ENCODE results near the gene LRRK1. TPM values are rescaled to one million over a fixed set of nuclear protein-coding genes. Genes with fewer than 3 reads are reported as not detected.

The LRRK1 gene
- polyA plus RNA-seq, 1 of the 3 experiments (the other 2 are of a cell fraction) = 6.9 TPM

DNA sequence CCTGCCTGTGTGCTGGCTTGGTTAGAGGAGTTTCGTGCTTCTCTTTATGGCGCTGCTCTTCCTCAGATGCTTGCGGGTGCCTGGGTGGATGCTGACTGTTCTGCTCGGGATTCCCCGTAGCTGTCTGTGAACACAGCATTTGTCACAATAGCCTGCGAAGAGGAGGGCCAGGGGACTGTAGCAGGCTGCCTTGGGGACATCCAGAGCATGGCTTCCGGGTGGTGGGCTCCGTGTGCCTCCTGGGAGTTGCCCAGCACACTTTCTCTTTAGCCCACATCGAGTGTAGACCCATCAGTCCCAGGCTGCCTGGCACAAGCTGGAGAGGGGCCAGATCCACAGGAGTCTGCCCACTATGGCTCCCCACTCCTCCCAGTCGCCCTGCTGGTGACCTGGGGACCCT, 22.4 kb downstream of the LRRK1 start:
- ChIA-PET CTCF (interaction anchor here (2.8 kb wide), 1 partner anchor 24 kb away, joined by 8 read pairs; no protein-coding TSS in a partner anchor), POLR2A (no interaction called here)
- Histone ChIP-seq H3K4me3 (ENCODE audit: low read depth in 2 of 2, low read length in 1 of 2) (no peak overlapping the region), H2AFZ (ENCODE audit: low read depth) (no peak overlapping the region), H4K20me1 (ENCODE audit: insufficient read depth) (no peaks in the 10 kb centered on the region), H3K9ac (no peak overlapping the region), H3F3A (replicated peaks; ENCODE audit: insufficient read depth) (no peaks in the 10 kb centered on the region), H3K4me2 (no peak overlapping the region), H3K79me2 (ENCODE audit: insufficient read depth) (no peaks in the 10 kb centered on the region), H3K27me3 (ENCODE audit: insufficient read depth) (no peaks in the 10 kb centered on the region), H3K9me2 (no peaks in the 10 kb centered on the region), H3K27ac (ENCODE audit: low read depth in 2 of 2, low read length in 1 of 2) (no peak overlapping the region), H3K36me3 (replicated peaks in 1 of 2; ENCODE audit: control insufficient read depth in 1 of 2, insufficient read depth in 2 of 2, low read length in 1 of 2) (no peaks in the 10 kb centered on the region), H3K4me1 (ENCODE audit: control insufficient read depth in 1 of 2, insufficient read depth in 2 of 2, low read depth in 1 of 2, low read length in 1 of 2) (peaks cover 0 to 7% of the 10 kb centered on the region in 2 experiments; a peak in 2 of 4 replicates), H3K9me3 (no peaks in the 10 kb centered on the region)
- WGBS (ENCODE audit: low lambda C conversion rate) = 81% methylated on average over 7 of the region's 10 CpGs
- no peak for TF ChIP-seq MEF2A (IDR thresholded peaks at IDR 0.05; ENCODE audit: borderline replicate concordance, low read depth)
- TF ChIP-seq, protein P1, sequence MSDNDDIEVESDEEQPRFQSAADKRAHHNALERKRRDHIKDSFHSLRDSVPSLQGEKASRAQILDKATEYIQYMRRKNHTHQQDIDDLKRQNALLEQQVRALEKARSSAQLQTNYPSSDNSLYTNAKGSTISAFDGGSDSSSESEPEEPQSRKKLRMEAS (IDR thresholded peaks at IDR 0.05; ENCODE audit: low read depth) = no peak
- TF ChIP-seq RAD21 (IDR thresholded peaks at IDR 0.05; ENCODE audit: low read length) = no peak
- TF ChIP-seq EP300 (IDR thresholded peaks at IDR 0.05; ENCODE audit: borderline replicate concordance in 1 of 2, low read depth in 1 of 2, low read length in 1 of 2) = no peak
- no peak for TF ChIP-seq FOSL2 (IDR thresholded peaks at IDR 0.05; ENCODE audit: borderline replicate concordance, low read depth)
- no peak for TF ChIP-seq EZH2phosphoT487 (IDR thresholded peaks at IDR 0.05; ENCODE audit: borderline replicate concordance, low read depth)
- TF ChIP-seq RXRA (IDR thresholded peaks at IDR 0.05; ENCODE audit: borderline replicate concordance, low read depth) = no peak
- no peak for TF ChIP-seq TAF1 (IDR thresholded peaks at IDR 0.05; ENCODE audit: borderline replicate concordance, low read depth, low read length)
- TF ChIP-seq, protein P2, sequence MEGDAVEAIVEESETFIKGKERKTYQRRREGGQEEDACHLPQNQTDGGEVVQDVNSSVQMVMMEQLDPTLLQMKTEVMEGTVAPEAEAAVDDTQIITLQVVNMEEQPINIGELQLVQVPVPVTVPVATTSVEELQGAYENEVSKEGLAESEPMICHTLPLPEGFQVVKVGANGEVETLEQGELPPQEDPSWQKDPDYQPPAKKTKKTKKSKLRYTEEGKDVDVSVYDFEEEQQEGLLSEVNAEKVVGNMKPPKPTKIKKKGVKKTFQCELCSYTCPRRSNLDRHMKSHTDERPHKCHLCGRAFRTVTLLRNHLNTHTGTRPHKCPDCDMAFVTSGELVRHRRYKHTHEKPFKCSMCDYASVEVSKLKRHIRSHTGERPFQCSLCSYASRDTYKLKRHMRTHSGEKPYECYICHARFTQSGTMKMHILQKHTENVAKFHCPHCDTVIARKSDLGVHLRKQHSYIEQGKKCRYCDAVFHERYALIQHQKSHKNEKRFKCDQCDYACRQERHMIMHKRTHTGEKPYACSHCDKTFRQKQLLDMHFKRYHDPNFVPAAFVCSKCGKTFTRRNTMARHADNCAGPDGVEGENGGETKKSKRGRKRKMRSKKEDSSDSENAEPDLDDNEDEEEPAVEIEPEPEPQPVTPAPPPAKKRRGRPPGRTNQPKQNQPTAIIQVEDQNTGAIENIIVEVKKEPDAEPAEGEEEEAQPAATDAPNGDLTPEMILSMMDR (IDR thresholded peaks at IDR 0.05) = no peak
- TF ChIP-seq ELF1 (IDR thresholded peaks at IDR 0.05) = no peak
- TF ChIP-seq POLR2AphosphoS5 (IDR thresholded peaks at IDR 0.05; ENCODE audit: low read depth, low read length) = no peak
- no peak for TF ChIP-seq SIN3A (IDR thresholded peaks at IDR 0.05; ENCODE audit: borderline replicate concordance, low read depth, low read length)
- TF ChIP-seq YY1 (IDR thresholded peaks at IDR 0.05; ENCODE audit: low read depth) = no peak
- DNase-seq = no peak

DNA sequence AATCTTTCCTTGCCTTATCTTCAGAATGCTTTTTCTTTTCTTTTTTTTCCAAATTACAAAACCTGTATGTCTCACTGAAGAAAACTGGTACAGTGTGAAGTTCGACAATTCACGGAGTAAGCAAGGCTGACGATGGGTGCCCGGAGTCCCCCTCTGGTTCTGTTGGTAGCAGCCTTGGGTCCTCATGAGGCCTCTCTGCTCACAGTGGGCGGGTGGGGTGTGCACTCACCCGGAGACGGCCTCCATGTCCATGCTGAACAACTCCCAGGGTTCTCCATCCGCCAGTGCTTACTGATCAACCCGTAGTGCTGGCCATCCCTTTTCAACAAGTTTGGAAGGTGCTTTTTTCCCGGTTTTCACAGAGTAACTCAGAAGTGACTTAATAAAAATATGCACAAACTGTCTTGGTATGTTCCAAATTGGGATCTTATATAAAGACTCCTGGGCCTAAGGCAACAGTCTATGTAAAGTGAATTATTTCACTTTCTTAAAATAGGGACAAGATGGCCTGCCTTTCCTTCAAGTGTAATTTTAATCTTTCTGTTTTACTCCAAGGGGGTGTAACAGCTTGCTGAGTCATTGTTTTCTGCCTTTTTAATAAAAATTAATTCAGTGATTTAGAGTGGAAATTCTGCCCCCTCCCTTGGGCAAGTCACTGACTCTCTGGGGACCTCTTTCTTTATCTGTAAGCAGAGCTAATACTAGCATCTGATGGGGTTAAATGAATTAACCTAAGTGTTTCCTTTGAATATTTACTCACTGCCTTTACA, 23.7 kb downstream of the LRRK1 start:
- H4K20me1 ChIP-seq (ENCODE audit: insufficient read depth) = no peaks in the 10 kb centered on the region
- POLR2A ChIA-PET = no interaction called here
- H3K9me3 ChIP-seq = no peaks in the 10 kb centered on the region
- H3K4me3 ChIP-seq (ENCODE audit: low read depth in 2 of 2, low read length in 1 of 2) = no peak overlapping the region
- H3K9me2 ChIP-seq = no peaks in the 10 kb centered on the region
- H3F3A ChIP-seq (replicated peaks; ENCODE audit: insufficient read depth) = no peaks in the 10 kb centered on the region
- DNase-seq = no peak
- CTCF ChIA-PET = interaction anchor here (0.8 to 2.8 kb wide), 3 partner anchors 24 to 65 kb away, joined by 3 to 8 read pairs (median 7); no protein-coding TSS in a partner anchor
- H2AFZ ChIP-seq (ENCODE audit: low read depth) = no peak overlapping the region
- H3K36me3 ChIP-seq (replicated peaks in 1 of 2; ENCODE audit: control insufficient read depth in 1 of 2, insufficient read depth in 2 of 2, low read length in 1 of 2) = no peaks in the 10 kb centered on the region
- H3K79me2 ChIP-seq (ENCODE audit: insufficient read depth) = no peaks in the 10 kb centered on the region
- no peaks in the 10 kb centered on the region for H3K27me3 ChIP-seq (ENCODE audit: insufficient read depth)
- 87% methylated on average over 10 of the region's 10 CpGs for WGBS (ENCODE audit: low lambda C conversion rate)
- H3K4me1 ChIP-seq (ENCODE audit: control insufficient read depth in 1 of 2, insufficient read depth in 2 of 2, low read depth in 1 of 2, low read length in 1 of 2) = peaks cover 0 to 7% of the 10 kb centered on the region in 2 experiments; a peak in 2 of 4 replicates
- H3K27ac ChIP-seq (ENCODE audit: low read depth in 2 of 2, low read length in 1 of 2) = peak overlapping the region in 1 of 2 experiments; percentile 21; a peak in 1 of 4 replicates
- no peak overlapping the region for H3K4me2 ChIP-seq
- no peak overlapping the region for H3K9ac ChIP-seq
- TF ChIP-seq, protein P3, sequence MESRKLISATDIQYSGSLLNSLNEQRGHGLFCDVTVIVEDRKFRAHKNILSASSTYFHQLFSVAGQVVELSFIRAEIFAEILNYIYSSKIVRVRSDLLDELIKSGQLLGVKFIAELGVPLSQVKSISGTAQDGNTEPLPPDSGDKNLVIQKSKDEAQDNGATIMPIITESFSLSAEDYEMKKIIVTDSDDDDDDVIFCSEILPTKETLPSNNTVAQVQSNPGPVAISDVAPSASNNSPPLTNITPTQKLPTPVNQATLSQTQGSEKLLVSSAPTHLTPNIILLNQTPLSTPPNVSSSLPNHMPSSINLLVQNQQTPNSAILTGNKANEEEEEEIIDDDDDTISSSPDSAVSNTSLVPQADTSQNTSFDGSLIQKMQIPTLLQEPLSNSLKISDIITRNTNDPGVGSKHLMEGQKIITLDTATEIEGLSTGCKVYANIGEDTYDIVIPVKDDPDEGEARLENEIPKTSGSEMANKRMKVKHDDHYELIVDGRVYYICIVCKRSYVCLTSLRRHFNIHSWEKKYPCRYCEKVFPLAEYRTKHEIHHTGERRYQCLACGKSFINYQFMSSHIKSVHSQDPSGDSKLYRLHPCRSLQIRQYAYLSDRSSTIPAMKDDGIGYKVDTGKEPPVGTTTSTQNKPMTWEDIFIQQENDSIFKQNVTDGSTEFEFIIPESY (IDR thresholded peaks at IDR 0.05; ENCODE audit: borderline replicate concordance, low read depth) = no peak
- TF ChIP-seq EP300 (IDR thresholded peaks at IDR 0.05; ENCODE audit: borderline replicate concordance in 1 of 2, low read depth in 1 of 2, low read length in 1 of 2) (no peak), POLR2AphosphoS5 (IDR thresholded peaks at IDR 0.05; ENCODE audit: low read depth, low read length) (no peak), NRF1 (IDR thresholded peaks at IDR 0.05; ENCODE audit: low read depth, low read length) (no peak), GABPA (IDR thresholded peaks at IDR 0.05; ENCODE audit: low read depth) (no peak), RCOR1 (IDR thresholded peaks at IDR 0.05; ENCODE audit: low read length) (no peak), SMC3 (IDR thresholded peaks at IDR 0.05; ENCODE audit: low read depth, low read length) (no peak), EZH2phosphoT487 (IDR thresholded peaks at IDR 0.05; ENCODE audit: borderline replicate concordance, low read depth) (no peak)
- TF ChIP-seq, protein P2 (IDR thresholded peaks at IDR 0.05) = no peak
- TF ChIP-seq, protein P4, sequence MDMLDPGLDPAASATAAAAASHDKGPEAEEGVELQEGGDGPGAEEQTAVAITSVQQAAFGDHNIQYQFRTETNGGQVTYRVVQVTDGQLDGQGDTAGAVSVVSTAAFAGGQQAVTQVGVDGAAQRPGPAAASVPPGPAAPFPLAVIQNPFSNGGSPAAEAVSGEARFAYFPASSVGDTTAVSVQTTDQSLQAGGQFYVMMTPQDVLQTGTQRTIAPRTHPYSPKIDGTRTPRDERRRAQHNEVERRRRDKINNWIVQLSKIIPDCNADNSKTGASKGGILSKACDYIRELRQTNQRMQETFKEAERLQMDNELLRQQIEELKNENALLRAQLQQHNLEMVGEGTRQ (IDR thresholded peaks at IDR 0.05; ENCODE audit: borderline replicate concordance, low read depth, low read length) = no peak
